ENCODE results near the gene ADPRHL1. TPM values are rescaled to one million over a fixed set of nuclear protein-coding genes. Genes with fewer than 3 reads are reported as not detected.

ADPRHL1 gene
- total and polyA plus RNA-seq, 2 donors (not counting 3 experiments of a cell fraction or from before 2014, with no cell fraction given) = 0.52 to 0.97 TPM

DNA sequence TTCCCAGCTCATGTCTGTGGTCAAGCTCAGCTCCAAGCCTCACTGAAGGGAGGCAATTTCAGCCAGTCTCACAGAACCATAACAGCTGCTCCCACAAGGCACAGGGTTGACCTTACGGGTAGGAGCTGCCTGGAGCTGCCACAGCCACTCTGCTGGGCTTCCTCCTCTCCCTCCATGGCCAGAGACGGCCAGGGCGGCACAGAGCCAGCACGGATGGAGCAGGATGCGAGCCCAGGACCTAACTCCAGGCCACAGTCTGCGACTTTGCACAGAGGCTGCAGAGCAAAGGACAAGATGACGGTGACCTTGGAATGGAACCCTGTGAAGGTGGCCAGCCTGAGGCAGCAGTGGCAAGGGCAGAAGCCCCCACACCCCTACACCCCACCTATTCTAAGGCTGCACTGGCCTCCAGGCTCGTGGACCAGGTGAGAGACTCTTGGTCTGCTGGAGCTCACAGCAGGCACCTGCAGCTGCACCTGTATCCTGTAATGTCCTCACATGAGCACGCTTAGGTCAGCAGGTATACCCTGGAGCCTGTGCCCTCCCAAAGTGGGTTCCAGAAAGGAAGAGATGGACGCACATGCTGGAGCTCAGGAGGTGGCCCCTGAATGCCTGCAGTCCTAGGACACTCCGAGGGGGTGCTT lies 29.6 kb downstream of the ADPRHL1 start:
- no peaks in the 10 kb centered on the region for H3K36me3 ChIP-seq (ENCODE audit: control insufficient read depth in 2 of 2, extremely low read depth in 1 of 2, insufficient read depth in 2 of 2, low read length in 2 of 2)
- no peaks in the 10 kb centered on the region for H3K79me2 ChIP-seq (ENCODE audit: control insufficient read depth, insufficient read depth, low read length)
- TF ChIP-seq, protein P1, sequence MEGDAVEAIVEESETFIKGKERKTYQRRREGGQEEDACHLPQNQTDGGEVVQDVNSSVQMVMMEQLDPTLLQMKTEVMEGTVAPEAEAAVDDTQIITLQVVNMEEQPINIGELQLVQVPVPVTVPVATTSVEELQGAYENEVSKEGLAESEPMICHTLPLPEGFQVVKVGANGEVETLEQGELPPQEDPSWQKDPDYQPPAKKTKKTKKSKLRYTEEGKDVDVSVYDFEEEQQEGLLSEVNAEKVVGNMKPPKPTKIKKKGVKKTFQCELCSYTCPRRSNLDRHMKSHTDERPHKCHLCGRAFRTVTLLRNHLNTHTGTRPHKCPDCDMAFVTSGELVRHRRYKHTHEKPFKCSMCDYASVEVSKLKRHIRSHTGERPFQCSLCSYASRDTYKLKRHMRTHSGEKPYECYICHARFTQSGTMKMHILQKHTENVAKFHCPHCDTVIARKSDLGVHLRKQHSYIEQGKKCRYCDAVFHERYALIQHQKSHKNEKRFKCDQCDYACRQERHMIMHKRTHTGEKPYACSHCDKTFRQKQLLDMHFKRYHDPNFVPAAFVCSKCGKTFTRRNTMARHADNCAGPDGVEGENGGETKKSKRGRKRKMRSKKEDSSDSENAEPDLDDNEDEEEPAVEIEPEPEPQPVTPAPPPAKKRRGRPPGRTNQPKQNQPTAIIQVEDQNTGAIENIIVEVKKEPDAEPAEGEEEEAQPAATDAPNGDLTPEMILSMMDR (IDR thresholded peaks at IDR 0.05; ENCODE audit: extremely low read depth in 1 of 2, insufficient read depth in 1 of 2, low read depth in 1 of 2, low read length in 2 of 2) = no peak
- no peak for TF ChIP-seq MYC (IDR thresholded peaks at IDR 0.05; ENCODE audit: low read depth, low read length)
- TF ChIP-seq POLR2A (IDR thresholded peaks at IDR 0.05; ENCODE audit: low read depth, low read length) = no peak
- TF ChIP-seq POLR2AphosphoS5 (IDR thresholded peaks at IDR 0.05; ENCODE audit: insufficient read depth, low read depth, low read length) = no peak
- no peak overlapping the region for H3K4me2 ChIP-seq (ENCODE audit: insufficient read depth, low read length)
- H3K9me1 ChIP-seq (replicated peaks; ENCODE audit: control insufficient read depth, extremely low read depth, insufficient read depth, low read length) = no peaks in the 10 kb centered on the region
- H4K20me1 ChIP-seq (replicated peaks; ENCODE audit: control insufficient read depth, extremely low read depth, insufficient read depth, low read length) = no peaks in the 10 kb centered on the region
- no TSS peak for BruUV-seq (replicated peaks)
- no peaks in the 10 kb centered on the region for H3K9me3 ChIP-seq (replicated peaks; ENCODE audit: control insufficient read depth, insufficient read depth, low read length)
- no peak overlapping the region for H3K27ac ChIP-seq (ENCODE audit: insufficient read depth, low read depth, low read length)
- FAIRE-seq = no peak
- H3K4me3 ChIP-seq (replicated peaks in 1 of 3; ENCODE audit: insufficient read depth in 1 of 3, low read depth in 1 of 3, low read length in 3 of 3) = no peak overlapping the region
- POLR2A ChIA-PET = no interaction called here
- no peak overlapping the region for H2AFZ ChIP-seq (ENCODE audit: low read depth, low read length)
- no peaks in the 10 kb centered on the region for H3K27me3 ChIP-seq (ENCODE audit: control insufficient read depth in 2 of 2, insufficient read depth in 2 of 2, low read length in 2 of 2)
- dilution Hi-C loops (cut with MboI; ENCODE audit: extremely low pct_ligation_motif_present, low sequenced_read_pairs) (no loop called here), intact Hi-C loops (cut with micrococcal nuclease) (no loop called here)
- H3K9ac ChIP-seq (replicated peaks; ENCODE audit: extremely low read depth, insufficient read depth, low read length) = no peak overlapping the region
- CTCF ChIA-PET = no interaction called here
- H3K4me1 ChIP-seq (ENCODE audit: control insufficient read depth, extremely low read depth, insufficient read depth, low read length) = no peaks in the 10 kb centered on the region
- DNase-seq (ENCODE audit: low read depth, low spot score) = no peak

DNA sequence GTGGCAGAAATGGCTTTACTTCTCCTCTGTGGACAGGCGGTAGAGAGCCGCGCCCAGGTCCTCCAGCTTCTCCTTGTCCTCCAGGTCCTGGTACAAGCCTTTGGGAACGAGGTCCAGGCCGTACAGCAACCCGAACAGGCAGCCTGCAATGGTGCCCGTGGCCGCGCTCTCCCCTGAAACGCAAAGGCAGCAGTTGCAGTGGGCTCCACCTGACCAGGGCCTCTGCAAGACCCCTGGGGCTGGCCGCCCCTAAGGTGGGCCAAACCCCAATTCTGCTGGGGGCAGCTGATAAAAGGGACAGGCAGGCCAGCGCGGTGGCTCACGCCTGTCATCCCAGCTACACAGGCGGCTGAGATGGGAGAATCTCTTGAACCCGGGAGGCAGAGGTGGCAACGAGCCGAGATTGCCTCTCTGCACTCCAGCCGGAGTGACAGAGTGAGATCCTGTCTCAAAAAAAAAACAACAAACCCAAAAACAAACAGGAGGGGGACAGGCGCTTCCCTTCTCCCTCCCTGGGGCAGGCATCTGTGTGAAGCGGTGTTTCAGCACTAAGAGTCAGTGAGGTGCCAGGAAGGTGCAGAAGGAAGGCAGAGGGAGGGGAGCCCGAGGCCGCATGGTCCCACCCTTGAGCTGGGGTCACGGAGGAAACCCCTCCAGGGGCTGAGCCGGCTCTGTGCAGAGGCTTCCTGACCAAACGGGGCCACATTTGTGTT lies 30.3 kb downstream of the ADPRHL1 start:
- Histone ChIP-seq H3K9ac (replicated peaks; ENCODE audit: extremely low read depth, insufficient read depth, low read length) (no peak overlapping the region), H4K20me1 (replicated peaks; ENCODE audit: control insufficient read depth, extremely low read depth, insufficient read depth, low read length) (no peaks in the 10 kb centered on the region), H3K4me1 (ENCODE audit: control insufficient read depth, extremely low read depth, insufficient read depth, low read length) (no peaks in the 10 kb centered on the region), H3K9me1 (replicated peaks; ENCODE audit: control insufficient read depth, extremely low read depth, insufficient read depth, low read length) (no peaks in the 10 kb centered on the region), H3K4me2 (ENCODE audit: insufficient read depth, low read length) (no peak overlapping the region), H3K79me2 (ENCODE audit: control insufficient read depth, insufficient read depth, low read length) (no peaks in the 10 kb centered on the region), H3K36me3 (ENCODE audit: control insufficient read depth in 2 of 2, extremely low read depth in 1 of 2, insufficient read depth in 2 of 2, low read length in 2 of 2) (no peaks in the 10 kb centered on the region), H2AFZ (ENCODE audit: low read depth, low read length) (no peak overlapping the region), H3K9me3 (replicated peaks; ENCODE audit: control insufficient read depth, insufficient read depth, low read length) (no peaks in the 10 kb centered on the region), H3K27me3 (ENCODE audit: control insufficient read depth in 2 of 2, insufficient read depth in 2 of 2, low read length in 2 of 2) (no peaks in the 10 kb centered on the region), H3K27ac (ENCODE audit: insufficient read depth, low read depth, low read length) (no peak overlapping the region), H3K4me3 (replicated peaks in 1 of 3; ENCODE audit: insufficient read depth in 1 of 3, low read depth in 1 of 3, low read length in 3 of 3) (no peak overlapping the region)
- CTCF ChIA-PET = no interaction called here
- intact Hi-C loops (cut with micrococcal nuclease) = no loop called here
- POLR2A ChIA-PET = no interaction called here
- DNase-seq (ENCODE audit: low read depth, low spot score) = no peak
- no peak for FAIRE-seq
- TF ChIP-seq FOS (IDR thresholded peaks at IDR 0.05; ENCODE audit: borderline replicate concordance, insufficient read depth, low read length) (no peak), GATA2 (IDR thresholded peaks at IDR 0.05; ENCODE audit: insufficient read depth, insufficient read length, low read depth, low read length) (no peak), MYC (IDR thresholded peaks at IDR 0.05; ENCODE audit: low read depth, low read length) (no peak), JUN (IDR thresholded peaks at IDR 0.05; ENCODE audit: borderline replicate concordance, insufficient read depth, insufficient read length, low read depth) (no peak), POLR2A (IDR thresholded peaks at IDR 0.05; ENCODE audit: low read depth, low read length) (no peak), POLR2AphosphoS5 (IDR thresholded peaks at IDR 0.05; ENCODE audit: insufficient read depth, low read depth, low read length) (no peak), EZH2 (IDR thresholded peaks at IDR 0.05; ENCODE audit: borderline replicate concordance, low read depth, low read length, severe bottlenecking) (no peak)
- TF ChIP-seq, protein P1 (IDR thresholded peaks at IDR 0.05; ENCODE audit: extremely low read depth in 1 of 2, insufficient read depth in 1 of 2, low read depth in 1 of 2, low read length in 2 of 2) = no peak
- TF ChIP-seq, protein P2, sequence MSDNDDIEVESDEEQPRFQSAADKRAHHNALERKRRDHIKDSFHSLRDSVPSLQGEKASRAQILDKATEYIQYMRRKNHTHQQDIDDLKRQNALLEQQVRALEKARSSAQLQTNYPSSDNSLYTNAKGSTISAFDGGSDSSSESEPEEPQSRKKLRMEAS (IDR thresholded peaks at IDR 0.05; ENCODE audit: insufficient read depth, insufficient read length) = no peak
- dilution Hi-C loops (cut with MboI; ENCODE audit: extremely low pct_ligation_motif_present, low sequenced_read_pairs) = no loop called here
- no TSS peak for BruUV-seq (replicated peaks)

All from endothelial cell of umbilical vein (primary cell).